ENCODE measurements around the gene NAP1L1.

The NAP1L1 gene

DNA sequence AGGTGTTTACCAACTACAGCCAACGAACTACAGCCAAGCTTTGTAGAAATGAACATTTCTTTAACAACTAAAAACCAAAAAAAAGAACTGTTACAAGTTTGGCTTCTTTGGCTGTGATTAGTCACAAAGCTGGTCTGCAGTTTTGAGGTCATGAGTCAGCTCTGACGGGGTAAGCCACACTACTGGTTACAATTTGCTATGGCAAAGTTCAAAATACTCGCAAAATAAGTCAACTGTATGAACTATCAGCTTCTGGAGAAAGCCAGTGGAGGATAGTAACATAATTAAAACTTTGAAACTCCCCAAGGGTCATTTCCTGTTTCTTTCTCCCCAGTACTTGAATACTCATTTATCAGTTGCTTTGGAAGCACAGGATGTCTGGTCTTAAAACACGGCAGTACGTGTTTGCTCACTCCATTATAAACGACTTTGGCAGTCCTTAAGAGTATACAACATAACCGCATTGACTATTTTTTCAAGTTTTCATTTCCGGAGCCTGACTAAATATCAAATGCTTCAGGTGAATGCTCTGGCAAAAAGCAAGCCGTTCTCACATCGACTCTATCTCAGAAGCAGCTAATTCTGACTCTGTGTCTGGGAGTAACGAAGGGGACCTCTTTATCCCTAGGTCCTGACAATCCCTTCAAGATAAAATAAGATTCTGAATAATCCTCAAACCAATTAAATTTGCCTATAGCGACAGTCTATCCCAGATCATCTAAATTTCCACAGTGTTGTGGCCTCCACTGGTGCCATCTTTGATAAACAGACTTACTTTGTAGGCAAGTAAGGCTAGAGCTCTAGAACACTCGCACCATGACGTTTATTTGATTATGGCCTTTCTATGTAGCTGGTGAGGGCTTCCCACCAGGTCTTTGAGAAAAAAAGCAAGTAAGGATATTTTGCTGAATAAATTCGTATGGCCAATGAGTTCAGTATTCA lies 63.5 kb downstream of the NAP1L1 start:
- peak; percentile 83 to 89 for DNase-seq (ENCODE audit: low read depth in 2 of 2)

DNA sequence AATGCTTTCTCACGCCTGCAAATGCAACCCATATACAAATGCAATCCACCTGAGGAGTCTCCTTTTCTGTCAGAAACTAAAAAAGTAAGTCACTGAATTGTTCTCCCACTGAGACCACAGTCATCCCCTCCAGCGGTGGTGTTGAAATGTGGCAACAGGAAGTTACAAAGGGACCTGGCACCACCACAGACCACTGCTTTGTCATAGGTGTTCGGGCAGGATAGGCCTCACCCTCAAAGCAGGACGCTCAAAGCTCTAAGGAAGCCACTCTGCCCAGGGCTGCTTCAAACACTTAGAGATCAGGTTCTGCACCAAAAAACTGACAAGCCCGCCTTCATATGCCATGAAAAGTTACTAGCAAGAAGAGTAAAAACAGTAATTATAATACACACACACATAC lies 64.2 kb downstream of the NAP1L1 start:
- no peak for DNase-seq (ENCODE audit: low read depth in 2 of 2)

DNA sequence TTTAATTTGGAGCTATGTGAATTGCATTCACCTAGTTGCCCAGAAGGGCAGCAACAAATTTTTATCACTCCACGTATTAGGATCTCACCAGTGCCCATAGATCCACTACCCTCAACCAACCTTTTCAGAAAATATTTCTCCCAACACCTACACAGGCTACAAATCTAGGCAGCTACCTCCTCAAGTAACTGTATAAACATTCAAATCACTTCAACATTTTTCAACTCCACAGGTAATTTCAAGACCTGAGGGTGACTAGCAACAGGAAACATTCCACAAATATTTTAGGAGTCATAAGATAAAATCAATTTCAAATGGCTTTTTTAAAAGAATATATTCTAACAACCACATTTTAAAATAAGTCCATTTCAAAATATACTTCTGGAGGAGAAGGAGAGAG lies 65.8 kb downstream of the NAP1L1 start:
- no peak for DNase-seq (ENCODE audit: low read depth in 2 of 2)

DNA sequence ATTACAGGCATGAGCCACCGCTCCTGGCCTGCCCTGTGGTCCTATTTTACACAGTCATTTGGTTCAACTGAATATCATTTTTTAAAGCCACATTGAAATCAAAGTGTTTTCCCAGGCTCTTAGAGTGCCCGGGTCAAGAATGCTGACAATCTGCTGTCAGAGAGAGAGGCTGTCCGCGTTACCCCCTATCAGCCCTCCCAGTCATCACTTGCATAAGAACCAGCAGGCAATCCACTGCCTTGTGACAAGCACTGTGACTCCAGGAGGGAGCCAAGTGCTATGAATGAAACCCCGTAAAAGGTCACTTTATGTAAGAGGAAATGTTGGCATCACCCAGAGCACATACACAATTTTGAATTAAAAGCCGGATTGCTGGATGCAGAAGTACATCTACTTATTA lies 66.4 kb downstream of the NAP1L1 start:
- DNase-seq (ENCODE audit: low read depth in 2 of 2), result no peak

DNA sequence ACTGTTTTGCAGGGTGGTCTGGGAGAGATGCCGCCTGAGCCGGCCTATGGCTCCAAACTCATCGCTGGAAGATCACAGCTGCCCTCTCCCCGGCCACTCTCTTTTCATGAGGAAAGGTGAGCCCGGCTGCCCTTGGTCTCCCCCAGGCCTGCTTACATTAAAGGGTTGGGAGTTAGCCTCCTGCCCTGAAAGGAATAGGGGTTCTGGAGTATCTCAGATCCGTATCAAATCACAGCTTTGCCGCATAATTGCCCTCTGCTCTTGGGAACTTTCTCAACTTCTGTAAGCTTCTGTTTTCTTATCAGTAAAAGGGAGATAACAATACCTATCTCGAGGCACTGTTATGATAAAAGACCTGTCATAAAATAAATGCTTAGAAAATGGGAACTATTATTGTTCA lies 70.5 kb downstream of the NAP1L1 start:
- no peak for DNase-seq (ENCODE audit: low read depth in 2 of 2)

DNA sequence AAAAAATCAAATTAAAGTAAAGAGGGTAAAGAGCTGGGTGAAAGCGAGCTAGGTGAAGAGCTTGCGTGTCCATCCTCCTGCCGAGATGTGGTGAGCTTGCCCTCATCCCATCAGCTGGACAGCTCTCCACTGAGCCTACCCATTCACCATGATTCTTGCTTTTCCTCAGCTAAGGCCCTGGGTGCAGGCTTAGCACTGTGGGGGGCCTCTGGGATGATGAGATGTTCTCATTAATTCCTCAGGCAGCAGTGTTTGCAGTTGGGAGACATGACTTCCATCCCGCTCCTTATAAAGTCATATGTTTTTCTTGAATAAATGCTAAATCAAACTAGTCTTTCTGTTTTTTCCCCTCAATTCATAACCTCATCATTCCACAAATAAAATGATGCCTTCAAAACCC lies 70.9 kb downstream of the NAP1L1 start:
- no peak for DNase-seq (ENCODE audit: low read depth in 2 of 2)

DNA sequence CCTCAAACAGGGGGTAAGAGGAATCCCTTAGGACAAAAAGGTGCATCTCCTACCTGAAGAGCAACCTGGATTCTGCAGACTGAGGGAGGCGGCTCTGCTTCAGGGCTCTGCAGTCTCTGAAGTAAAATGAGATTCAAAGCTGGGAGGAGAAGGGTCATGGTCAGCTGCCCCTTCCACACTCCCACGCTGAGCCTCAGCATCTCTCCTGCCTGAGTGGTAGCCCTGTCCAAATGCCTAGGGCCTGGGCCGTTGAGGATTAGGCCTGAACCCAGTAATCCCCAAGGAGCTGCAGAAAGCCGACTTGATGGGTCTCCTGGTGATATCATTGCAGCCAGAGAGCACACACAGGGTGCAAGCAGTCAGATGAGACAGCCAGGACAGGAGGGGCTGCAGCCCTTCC lies 71.8 kb downstream of the NAP1L1 start:
- no peak for DNase-seq (ENCODE audit: low read depth in 2 of 2)

DNA sequence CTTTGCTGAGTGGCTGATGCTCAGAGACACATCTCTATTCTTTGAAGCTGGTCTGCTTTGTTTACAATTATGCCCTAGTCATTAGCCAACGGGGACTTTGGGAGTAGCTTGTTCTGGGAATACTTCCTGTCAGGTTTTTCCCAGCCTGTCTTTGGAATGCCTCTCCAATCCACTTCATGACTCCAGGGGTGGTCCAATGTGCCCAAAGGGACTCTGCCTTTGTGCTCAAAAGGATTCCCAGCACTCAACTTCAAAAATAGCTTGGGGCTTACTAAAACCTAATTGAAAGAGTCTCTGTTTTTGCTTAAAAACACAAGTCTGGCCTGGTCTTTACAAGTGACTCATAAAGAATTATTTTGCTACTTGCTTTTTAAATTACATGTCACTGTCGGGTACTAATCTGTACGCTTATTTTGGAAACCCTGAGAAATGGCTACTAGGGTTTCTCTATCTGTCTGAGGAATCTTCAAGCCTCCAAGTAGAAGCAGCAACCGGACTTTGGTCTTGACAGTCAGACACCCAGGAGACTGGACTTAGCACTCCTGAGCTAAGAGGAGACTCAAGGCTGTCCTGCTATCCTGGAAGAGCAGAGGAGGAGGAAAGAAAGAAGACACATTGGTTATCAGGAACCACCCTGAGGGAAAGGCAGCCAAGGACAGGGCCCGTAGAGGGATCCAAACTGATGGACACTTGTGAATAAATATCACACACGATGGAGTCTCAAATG lies 73.6 kb downstream of the NAP1L1 start:
- no peak for DNase-seq (ENCODE audit: low read depth in 2 of 2)

DNA sequence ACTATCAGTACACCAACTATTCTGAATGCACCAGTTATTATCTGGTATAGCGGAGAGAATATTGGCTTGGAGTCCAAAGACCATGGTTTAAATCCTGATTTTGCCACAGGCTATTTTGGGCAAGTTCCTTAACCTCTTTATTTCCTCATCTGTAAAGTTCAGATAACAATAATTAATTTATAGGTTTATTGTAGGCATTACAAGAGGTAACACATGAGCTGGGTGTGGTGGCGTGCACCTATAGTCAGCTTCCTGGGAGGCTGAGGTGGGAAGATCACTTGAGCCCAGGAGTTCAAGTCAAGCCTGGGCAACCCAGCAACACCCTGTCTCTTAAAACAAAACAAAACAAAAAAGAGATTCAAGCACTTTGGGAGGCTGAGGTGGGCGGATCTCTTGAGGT lies 76.1 kb downstream of the NAP1L1 start:
- no peak for DNase-seq (ENCODE audit: low read depth in 2 of 2)

DNA sequence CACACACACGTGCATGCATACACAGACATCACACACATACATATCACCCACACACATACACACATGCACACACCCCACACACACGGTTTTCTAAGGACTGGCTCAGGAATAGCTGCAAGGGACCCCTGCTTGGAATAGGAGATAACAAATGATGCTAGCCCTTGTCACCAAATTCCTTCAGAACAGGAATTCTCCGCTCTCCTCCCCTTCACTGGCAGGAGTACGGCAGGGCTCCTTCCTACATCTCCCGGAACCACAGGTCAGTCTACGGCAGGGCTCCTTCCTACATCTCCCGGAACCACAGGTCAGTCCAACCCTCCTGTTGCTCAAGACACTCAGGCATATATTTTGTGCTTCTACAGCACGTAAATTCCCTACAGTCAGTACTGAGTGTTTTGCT lies 76.8 kb downstream of the NAP1L1 start:
- no peak for DNase-seq (ENCODE audit: low read depth in 2 of 2)

DNA sequence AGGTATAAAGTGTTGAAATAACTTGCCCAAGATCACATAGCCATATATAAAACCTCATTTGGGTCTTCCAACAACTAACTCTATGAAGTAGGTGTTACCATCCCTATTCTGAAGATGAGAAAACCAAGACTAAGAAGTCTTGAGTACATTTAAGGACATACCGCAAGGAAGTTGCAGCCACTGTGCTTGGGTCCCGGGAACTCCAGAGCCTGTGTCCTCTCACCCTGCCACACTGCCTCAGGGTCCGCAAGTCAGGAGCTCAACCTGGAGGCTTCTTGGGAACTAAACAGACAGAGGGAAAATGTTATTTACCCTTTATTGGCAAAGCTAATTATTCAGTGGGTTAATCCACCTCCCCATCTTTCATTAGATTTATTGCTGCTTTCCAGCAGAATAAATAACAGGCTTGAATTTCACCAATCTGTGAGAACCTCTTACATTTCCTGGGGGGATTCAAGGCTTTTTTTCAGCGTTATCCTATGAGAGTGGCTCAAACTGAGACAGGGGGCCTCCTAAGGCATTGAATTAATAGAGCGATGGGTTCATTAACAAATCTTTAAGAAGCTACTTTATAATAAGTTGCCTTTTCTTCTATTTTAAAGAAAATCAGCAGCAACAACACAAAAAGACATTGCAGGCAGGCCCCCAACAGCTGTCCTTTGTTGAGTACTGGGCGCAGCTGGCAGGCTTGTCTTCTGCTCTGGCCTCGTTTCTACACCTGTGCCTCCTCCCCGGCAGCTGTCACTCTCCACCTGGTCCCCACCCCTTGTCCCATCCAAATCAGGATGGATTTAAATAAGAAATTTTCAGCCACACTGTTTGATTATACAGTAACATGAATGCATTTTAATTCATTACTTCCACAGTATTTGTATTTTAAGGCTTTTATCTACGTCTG lies 78.2 kb downstream of the NAP1L1 start:
- DNase-seq (ENCODE audit: low read depth in 2 of 2), result no peak

DNA sequence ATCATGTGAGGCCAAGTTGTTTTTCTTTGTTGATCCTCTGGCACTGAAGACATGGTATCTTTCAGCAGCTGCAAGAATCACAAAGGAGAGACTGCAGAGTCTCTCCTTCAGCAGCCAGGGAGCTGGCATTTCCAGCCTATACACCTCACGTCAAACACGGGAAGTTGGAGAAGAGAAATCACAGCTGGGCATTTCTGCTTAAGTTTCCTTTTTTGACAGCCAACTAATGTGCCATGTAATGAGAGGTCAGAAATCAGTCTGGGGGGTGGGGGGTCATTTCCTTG lies 81.2 kb downstream of the NAP1L1 start:
- no peak for DNase-seq (ENCODE audit: low read depth in 2 of 2)

DNA sequence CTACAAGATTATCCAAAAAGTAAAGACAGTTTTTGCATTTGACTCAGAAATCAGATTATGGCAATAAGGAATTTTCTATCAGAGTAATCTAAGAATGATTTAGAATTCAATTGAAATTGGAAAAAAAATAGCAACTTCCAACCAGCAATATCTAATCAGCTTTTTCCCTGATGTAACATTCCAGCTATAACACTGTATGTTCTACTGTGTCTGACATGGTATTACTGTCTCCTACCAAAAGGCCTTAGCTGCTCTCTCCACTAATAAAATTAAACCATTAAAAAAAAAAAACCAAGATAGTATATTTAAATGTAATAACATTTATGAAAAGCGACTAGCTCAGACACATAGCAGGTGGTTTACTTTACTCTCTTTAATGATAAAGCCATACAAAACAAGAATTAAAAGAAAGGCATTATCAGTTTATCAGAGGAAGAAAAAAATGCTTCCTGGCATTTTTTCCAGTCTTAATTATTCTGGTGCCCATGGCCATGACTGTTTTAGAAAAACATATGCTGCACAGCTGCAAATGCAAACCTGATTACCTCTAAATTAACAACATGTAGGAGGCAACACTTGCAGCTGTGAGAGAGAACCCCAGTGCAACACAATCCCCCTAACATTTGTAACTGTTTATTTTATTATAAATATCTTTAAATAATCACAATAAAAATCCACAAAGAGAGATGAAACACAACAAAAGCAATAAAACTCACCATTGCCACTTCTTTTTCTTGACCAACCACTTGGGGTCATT lies 81.7 kb downstream of the NAP1L1 start:
- DNase-seq (ENCODE audit: low read depth in 2 of 2), result no peak

DNA sequence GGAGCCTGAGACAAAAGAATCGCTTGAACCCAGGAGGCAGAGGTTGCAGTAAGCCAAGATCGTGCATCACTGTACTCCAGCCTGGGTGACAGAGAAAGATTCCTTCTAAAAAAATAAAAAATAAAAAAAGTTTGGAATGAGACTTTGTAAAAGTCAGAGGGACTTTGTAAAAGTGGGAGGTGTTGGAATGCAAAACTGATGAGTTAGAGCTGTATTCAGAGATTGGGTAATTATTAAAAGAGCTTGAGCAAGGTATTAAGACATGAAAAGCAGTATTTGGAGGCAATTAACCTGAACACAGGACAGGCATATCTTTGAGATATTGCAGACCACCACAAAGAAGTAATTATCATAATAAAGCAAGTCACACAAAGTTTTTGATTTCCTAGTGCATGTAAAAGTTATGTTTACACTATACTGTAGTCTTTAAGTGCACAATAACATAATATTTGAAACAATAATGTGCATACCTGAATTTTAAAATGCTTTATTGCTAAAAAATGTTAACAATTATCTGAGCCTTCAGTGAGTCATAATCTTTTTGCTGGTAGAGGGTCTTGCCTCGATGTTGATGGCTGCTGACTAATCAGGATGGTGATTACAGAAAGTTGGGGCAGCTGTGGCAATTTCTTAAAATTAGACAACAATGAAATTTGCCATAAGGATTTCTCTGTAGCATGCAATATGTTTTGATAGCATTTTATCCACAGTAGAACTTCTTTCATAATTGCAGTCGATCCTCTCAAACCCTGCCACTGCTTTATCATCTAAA lies 86.0 kb downstream of the NAP1L1 start:
- DNase-seq (ENCODE audit: low read depth in 2 of 2), result no peak

DNA sequence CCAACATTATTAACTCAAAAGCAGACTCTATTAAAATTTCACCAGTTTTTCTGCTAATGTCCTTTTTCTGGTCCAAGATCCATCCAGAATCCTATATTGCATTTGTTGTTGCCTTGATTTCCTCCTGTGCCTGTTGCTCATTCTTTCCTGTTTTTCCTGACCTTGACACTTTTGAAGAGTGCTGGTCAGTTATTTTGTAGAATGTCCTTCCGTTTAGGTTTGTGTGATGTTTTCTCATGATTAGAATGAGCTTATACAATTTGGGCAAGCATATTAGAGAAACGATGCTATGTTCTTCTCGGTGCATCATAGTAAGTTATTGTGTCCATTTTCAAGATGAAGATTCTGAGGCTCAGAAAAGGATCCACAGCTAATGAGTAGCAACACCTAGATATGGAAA lies 86.8 kb downstream of the NAP1L1 start:
- DNase-seq (ENCODE audit: low read depth in 2 of 2), result no peak

DNA sequence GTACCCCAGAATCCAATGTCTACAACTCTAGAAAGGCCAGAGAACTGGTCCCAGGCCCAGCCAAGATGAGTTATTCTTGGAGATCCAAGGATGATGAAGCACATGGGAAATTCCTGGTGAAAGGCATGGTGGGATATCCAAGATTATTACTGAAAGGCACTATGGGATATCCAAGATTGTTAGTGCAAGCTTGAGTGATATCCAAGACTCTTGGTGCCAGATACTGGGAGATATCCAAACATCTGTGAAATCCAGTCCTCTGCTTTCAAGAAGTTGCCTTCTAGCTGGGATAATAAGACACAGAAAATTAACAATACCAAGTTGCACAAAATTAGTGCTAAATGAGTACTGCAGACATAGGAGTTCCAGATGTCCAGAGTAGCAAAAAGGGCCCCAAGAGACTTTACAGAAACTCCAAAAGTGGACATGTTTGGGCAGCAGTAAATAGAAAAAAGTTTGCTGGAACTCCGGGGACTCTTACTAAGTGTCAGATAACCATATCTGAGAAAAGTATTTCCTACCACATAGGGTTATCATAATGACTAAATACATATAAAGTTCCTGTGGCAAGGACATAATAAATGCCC lies 87.5 kb downstream of the NAP1L1 start:
- no peak for DNase-seq (ENCODE audit: low read depth in 2 of 2)

DNA sequence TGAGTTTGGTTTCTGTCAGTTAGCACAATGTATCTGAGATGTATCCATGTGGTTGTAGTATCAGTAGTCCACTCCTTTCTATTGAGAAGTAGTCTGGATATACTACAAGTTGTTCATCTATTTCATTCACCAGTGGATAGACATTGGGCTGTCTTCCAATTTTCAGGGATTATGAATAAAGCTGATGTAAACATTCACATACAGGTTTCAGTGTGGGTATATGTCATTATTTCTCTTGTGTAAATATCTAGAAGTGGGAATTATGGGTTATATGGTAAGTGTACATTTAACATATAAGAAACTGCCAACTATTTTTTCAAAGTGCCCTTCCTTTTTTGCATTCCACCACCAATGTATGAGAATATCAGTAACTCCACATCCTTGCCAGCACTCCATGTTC lies 88.8 kb downstream of the NAP1L1 start:
- DNase-seq (ENCODE audit: low read depth in 2 of 2), result no peak

DNA sequence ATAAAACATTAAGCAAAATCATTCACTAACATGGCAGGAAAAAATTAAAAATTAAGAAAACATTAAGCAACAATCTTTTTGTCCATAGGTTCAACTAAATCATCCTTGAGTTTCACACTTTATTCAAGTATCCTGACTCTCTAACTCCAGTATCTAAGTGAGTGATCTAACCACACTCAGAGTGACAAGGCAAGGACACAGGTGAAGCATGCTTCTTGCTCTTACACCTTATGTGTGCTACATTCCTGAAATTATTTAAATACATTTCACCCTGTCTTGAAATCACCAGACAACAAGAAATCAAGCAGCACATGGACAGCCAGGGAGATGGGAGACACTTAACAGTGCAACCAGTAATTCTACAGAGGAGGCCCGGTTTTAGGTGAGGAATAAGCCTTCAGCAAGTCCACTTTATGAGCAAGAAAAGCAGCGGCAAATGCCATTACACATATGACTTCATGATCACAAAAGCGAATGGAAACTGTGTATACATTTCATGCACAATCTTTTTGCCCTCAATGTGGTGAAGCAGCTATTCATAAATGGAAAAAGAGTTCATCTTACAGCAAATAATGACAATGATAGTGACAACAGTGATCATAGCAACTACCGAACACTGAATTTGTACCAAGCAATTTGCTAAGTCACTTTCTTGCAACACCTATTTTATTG lies 90.3 kb downstream of the NAP1L1 start:
- DNase-seq (ENCODE audit: low read depth in 2 of 2), result no peak

DNA sequence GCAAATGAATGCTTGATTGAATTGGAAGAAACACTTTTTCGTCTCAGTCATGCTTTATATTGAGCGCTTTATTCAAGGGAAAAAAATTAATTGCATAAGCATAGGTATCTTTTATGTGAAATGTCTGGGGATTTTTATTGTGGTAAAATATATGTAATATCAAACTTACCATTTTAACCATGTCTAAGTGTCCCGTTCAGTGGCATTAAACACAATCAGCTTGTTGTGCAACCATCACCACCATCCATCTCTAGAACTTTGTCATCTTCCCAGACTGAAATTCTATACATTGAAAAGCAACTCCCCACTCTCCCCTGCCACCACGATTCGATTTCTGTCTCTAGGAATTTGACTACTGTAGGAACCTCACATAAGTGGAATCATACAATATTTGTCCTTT lies 92.7 kb downstream of the NAP1L1 start:
- no peak for DNase-seq (ENCODE audit: low read depth in 2 of 2)

Data from fibroblast of skin of left biceps (primary cell).